SJSA1 (cell line): ENCODE results near the gene KRTAP17-1. TPM values are rescaled to one million over a fixed set of nuclear protein-coding genes. Genes with fewer than 3 reads are reported as not detected.

Experiments used
- DNase-seq, 2 experiments: peaks; one replicate each; pipeline ENCODE4 v3.0.0-alpha.2; 2015 to 2020; ENCODE audit warnings: low spot score in 2 of 2, low read depth in 1 of 2
- H3K27ac ChIP-seq: fragments of 250-450 bp; sonication (Bioruptor Pico); 2 replicates; pipeline ENCODE4 v1.5.1; 2020; ENCODE audit warnings: mild to moderate bottlenecking, moderate library complexity
- H3K27me3 ChIP-seq: fragments of 250-450 bp; sonication (Bioruptor Pico); replicated peaks from 2 replicates; pipeline ENCODE4 v1.5.1; 2020; ENCODE audit warnings: mild to moderate bottlenecking, moderate library complexity
- H3K36me3 ChIP-seq: fragments of 250-450 bp; sonication (Bioruptor Pico); 2 replicates; pipeline ENCODE4 v1.5.1; 2020; ENCODE audit warnings: mild to moderate bottlenecking
- H3K4me1 ChIP-seq: fragments of 250-450 bp; sonication (Bioruptor Pico); replicated peaks from 2 replicates; pipeline ENCODE4 v1.6.1; 2021; ENCODE audit warnings: mild to moderate bottlenecking
- H3K4me3 ChIP-seq: fragments of 250-450 bp; sonication (Bioruptor Pico); 2 replicates; pipeline ENCODE4 v1.5.1; 2020; ENCODE audit warnings: mild to moderate bottlenecking
- H3K9me3 ChIP-seq: fragments of 250-450 bp; sonication (Bioruptor Pico); replicated peaks from 2 replicates; pipeline ENCODE4 v1.5.1; 2020; ENCODE audit warnings: mild to moderate bottlenecking
- total RNA-seq: library from RNA; depleted of rRNA; stranded (reverse); fragments of >200 nt; shearing (Covaris generic); gene quantifications from 2 replicates; pipeline ENCODE4 v1.2.3, GENCODE V29; 2014

KRTAP17-1 gene
- total RNA-seq, 1 experiment from 2014 or later = not detected

DNA sequence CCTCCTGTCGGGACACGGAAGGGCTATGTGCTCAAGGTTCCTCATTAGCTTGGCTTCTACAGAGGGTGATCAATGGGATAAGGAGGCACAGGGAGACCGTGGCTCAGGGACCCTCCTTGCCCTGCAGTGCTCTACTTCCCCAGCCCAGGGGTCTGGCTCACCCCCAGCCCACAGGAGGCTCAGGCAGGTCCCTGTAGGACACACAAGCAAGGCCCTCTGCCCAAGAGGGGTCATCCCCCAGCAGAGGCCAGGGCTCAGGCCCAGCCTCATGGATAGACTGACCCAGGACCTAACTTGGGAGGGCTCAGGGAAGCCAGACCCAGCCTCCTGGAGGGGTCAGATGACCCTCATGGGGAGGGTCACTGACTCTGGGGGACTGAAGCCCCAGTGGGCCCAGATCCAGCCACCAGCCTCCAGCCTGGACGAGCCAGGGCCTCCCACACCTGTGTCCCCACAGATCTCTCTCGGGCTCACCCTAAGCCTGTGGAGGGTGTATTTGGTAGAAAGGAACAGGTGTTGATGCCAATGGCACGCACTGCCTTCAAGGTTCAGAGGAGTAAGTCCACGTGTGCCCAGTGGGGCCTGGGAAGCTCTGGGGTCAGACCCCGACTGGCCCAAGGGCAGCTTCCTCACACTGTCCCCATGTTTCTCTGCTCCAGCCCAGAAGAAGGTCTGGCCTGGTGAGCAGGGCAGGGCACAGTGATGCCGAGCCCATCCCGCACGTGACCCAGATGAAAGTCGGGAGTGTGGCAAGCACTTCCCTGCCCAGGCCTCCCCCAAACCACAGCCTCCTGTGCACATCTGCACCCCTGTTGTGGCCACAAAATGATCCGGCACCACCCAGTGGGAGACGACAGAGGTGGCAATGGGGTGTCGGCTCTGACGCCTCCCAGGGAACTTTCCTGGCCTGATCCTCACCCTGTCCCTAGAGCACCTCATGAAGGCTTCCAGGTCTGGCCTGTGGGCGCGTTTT lies 10.9 kb upstream of the KRTAP17-1 start:
- H3K9me3 ChIP-seq = no peaks in the 10 kb centered on the region
- no peaks in the 10 kb centered on the region for H3K36me3 ChIP-seq
- no peak overlapping the region for H3K4me3 ChIP-seq
- H3K27me3 ChIP-seq = no peaks in the 10 kb centered on the region
- H3K4me1 ChIP-seq = 0 out of 2 replicates have a peak, but pooled peaks cover 5% of the 10 kb centered on the region
- DNase-seq = peak in 1 of 2 experiments; percentile 31
- no peak overlapping the region for H3K27ac ChIP-seq

DNA sequence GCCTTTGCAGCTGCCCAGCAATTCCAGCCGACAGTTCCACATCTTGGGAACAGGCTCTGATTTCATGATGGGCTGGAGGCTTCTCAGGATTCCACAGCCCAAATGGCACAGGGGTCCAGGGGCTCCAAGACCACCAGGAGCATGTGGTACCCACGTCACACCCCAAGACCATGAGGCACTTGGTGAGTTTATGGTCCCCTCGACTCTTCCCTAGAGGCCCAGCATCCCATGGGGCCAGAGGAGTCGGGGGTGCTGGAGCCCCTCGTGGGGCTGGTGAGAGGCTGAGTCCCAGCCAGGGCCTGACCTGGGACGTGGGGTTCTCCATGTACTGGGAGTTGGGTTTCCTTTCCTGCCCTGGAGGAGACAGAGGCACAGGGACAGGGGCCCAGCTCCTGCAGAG lies 10.1 kb upstream of the KRTAP17-1 start:
- Histone ChIP-seq H3K27me3 (no peaks in the 10 kb centered on the region), H3K4me1 (0 out of 2 replicates have a peak, but pooled peaks cover 5% of the 10 kb centered on the region), H3K36me3 (no peaks in the 10 kb centered on the region), H3K27ac (no peak overlapping the region), H3K9me3 (no peaks in the 10 kb centered on the region), H3K4me3 (no peak overlapping the region)
- peak in 1 of 2 experiments; percentile 29 for DNase-seq

DNA sequence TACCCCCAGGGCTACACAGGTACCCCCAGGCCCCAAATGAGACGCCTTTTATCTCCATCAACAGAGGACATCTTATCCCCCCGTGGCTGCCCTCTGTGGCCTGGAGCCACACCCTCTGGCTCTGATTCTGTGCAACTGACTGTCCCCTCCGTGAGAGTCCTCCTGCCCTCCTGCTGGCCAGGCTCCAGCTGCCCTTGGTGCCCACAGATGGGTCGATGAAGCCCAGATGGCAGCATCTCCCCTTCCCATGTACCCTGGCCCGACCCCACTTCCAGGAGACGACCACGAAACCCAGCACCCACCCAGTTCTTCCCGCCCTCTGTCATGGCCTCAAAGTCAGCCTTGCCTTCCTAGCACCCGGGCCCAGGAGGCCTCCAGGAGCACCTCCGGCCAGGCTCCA lies 9.6 kb upstream of the KRTAP17-1 start:
- Histone ChIP-seq H3K36me3 (no peaks in the 10 kb centered on the region), H3K27me3 (no peaks in the 10 kb centered on the region), H3K4me3 (no peak overlapping the region), H3K27ac (no peak overlapping the region), H3K9me3 (no peaks in the 10 kb centered on the region), H3K4me1 (0 out of 2 replicates have a peak, but pooled peaks cover 5% of the 10 kb centered on the region)
- DNase-seq = no peak

DNA sequence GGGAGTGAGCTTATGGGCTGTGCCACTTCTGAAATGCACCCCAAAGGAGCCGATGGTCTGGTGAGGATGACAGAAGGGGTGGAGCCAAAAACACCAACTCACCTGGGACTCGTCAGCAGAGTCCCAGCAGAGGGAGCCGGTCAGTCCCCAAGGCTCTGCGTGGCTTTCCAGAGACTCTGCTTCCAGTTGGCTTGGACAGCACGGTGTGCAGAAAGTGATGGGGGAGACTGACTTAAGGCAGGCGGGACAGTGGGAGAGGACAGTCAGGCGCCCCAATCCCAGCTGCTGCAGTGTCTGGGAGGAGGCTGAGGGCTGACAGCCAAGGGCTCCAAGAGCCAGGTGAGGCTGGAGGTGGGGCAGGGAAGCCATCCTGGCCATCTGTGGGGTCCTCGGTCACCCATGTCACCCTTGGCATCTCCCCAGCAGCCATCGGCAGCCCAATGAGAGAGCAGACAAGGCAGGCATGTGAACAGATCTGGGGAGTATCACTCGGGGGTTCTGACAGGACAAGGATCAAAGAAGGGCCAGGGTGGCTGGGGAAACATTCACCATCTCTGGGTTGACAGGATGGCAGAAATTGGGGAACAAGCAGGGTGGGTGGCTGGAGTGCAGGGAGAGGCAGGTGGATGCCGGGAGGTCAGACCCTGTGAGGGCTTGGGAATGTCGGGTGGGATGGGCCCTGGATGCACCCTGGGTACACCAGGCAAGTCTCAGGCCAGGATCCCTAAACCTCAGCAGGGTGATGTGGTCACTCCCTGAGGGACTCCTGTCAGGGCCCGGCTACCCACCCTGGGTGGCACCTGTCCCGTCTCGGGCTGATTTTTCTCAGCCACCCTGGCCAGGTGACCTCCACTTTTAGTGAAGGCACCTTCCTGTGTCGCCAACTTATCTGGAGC lies 8.9 kb upstream of the KRTAP17-1 start:
- Histone ChIP-seq H3K36me3 (no peaks in the 10 kb centered on the region), H3K27ac (no peak overlapping the region), H3K27me3 (no peaks in the 10 kb centered on the region), H3K9me3 (0 out of 2 replicates have a peak, but pooled peaks cover 2% of the 10 kb centered on the region), H3K4me3 (no peak overlapping the region), H3K4me1 (0 out of 2 replicates have a peak, but pooled peaks cover 4% of the 10 kb centered on the region)
- DNase-seq = peak in 1 of 2 experiments; percentile 34

DNA sequence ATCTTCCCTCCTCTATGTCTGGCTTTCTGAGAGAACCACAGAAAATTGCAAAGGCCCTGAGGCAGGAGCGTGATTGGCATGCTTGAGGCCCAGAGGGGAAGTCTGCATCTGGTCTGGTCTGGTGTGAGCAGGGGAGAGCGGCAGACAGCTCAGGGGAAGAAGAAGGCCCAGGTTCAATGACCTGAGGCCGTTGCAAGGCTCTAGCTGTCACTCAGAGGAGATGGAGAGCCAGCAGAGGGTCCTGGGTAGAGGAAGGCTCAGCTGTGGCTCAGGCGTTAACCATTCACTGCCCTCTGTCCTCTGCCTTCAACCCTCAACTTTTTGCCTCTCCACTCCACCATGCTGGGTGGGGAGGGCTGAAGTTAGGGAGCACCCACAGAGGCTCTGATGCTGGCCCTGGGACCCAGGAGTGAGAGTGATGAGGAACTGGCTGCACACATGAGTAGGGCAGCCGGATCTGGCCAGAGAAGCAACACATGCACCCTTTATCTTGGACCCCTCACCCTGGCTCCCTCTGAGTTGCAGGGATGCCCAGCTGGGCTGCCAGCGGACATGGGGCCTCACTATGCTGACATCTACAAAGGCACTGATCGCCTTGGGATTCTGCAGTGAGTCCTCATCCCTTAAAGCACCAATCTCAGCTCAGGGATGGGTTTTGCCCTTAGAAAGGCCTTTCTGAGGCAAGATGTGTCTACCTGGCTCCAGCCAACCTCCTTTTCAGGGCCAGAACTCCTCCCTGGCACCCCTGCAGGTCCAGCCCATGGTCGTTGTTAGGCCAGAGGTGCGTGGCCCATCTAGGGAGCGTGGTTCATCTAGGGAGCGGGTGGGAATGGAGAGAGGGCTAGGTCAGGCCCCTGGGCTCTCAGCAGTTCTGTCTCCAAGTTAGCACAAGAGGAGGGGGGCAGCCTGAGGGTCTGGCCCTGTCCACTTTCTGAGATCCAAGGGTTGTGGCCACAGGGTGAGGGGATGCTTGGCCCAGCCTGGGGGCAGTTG lies 7.7 kb upstream of the KRTAP17-1 start:
- no peak overlapping the region for H3K4me3 ChIP-seq
- DNase-seq = no peak
- H3K27ac ChIP-seq = no peak overlapping the region
- H3K9me3 ChIP-seq = 0 out of 2 replicates have a peak, but pooled peaks cover 2% of the 10 kb centered on the region
- H3K27me3 ChIP-seq = no peaks in the 10 kb centered on the region
- H3K4me1 ChIP-seq = no peaks in the 10 kb centered on the region
- no peaks in the 10 kb centered on the region for H3K36me3 ChIP-seq

DNA sequence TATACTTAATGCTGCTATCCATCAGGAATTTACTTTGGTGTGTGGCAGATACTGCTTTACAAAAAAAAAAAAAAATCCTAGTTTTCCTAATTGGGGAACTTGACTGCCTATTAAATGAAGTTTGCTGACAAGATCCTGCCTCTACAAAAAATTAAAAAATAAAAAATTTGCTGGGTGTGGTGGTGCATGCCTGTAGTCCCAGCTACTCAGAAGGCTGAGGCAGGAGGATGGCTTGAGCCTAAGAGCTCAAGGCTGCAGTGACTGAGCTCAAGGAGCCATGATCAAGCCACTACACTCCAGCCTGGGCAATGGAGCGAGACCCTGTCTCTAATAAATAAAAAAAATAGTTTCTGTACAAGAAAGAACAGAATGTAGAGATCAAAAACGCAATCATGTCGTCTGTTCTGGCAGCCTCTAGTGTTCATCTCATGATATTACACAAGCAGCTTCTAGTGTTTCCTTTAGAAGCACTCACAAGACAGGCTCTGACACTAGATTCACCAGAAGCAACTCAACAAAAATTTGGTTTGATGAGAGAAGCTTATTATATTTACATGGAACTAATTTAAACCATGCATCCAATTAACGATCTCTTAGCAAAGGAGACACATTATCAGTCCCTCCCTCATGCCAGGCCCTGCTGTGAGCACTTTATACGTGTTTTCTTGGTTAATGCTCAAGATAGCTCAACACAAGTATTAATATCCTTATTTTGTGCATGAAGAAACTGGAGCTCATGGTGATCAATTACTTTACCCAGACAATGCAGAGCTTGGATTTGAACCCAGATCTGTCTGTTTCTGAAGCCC lies 6.8 kb upstream of the KRTAP17-1 start:
- Histone ChIP-seq H3K4me1 (no peaks in the 10 kb centered on the region), H3K27ac (no peak overlapping the region), H3K27me3 (no peaks in the 10 kb centered on the region), H3K36me3 (no peaks in the 10 kb centered on the region), H3K4me3 (no peak overlapping the region), H3K9me3 (0 out of 2 replicates have a peak, but pooled peaks cover 2% of the 10 kb centered on the region)
- peak in 1 of 2 experiments; percentile 54 for DNase-seq

DNA sequence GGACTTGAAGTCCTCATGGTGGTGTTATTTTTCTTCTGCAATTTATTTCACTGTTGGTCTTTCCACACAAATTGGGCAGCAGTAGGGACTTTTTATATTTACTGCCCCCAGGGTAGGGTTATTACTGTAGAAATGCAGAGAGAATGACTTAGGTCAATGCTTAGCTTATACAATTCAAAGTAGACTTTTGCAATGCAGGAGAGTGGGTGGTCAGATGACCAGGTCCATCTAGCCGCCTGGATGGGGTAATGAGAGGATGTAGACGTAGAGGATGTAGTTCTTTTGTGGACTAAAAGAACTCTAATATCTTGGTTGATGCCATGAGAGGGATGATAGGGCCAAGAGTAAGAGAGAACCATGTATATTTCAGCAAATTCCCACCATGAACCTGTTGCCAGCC lies 2.7 kb upstream of the KRTAP17-1 start:
- no peak overlapping the region for H3K27ac ChIP-seq
- no peaks in the 10 kb centered on the region for H3K36me3 ChIP-seq
- H3K27me3 ChIP-seq = no peaks in the 10 kb centered on the region
- no peak for DNase-seq
- H3K9me3 ChIP-seq = 0 out of 2 replicates have a peak, but pooled peaks cover 2% of the 10 kb centered on the region
- H3K4me3 ChIP-seq = no peak overlapping the region
- no peaks in the 10 kb centered on the region for H3K4me1 ChIP-seq

DNA sequence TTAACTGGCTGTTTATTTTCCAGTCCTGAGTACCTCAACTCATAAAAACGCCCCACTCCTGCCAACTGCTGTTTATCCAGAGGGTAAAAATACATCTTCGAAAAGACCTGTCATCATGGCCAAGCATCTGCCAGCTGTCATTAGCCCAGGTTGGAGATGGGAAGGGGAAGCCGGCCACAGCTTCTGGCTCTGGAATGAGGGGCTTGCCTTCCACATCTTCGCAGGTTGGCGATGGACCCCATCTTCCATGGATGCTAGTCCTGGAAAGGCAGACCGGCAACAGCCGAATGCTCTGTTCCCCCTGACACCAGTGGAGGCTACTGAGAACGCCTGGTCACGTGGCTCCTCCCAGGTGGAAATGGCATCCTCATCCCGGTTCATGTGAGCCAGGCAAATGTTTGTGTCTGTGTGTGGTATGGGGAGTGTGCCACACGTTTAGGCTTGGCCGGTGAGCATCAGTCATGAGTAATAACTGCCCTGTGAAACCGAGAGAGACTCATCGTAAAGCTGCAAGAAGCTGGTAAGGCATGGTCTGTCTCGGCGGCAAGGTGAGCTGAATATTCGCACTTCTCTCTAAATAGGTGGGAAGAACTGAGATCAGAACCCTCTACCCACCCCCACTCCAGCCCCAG lies 420 bp upstream of the KRTAP17-1 start:
- Histone ChIP-seq H3K27ac (no peak overlapping the region), H3K27me3 (no peaks in the 10 kb centered on the region), H3K9me3 (0 out of 2 replicates have a peak, but pooled peaks cover 2% of the 10 kb centered on the region), H3K36me3 (no peaks in the 10 kb centered on the region), H3K4me3 (no peak overlapping the region), H3K4me1 (no peaks in the 10 kb centered on the region)
- no peak for DNase-seq

DNA sequence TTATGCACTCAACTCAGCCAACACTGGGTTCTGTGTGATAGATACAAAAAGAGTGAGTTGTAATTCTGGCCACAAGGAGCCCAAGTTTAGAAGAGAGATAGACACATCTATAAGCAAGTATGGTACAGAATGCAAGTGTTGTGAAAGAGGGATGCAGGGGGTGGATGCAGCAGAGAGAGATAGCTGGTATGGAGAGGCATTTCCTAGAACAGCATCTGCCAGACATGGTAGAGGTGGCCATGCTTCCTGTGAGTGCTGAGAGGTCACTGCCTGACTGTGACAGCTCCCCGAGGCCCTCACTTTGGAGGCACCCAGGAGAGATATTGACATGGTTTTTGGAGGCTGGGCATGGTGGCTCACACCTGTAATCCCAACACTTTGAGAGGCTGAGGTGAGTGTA lies 4.4 kb downstream of the KRTAP17-1 start:
- Histone ChIP-seq H3K9me3 (no peaks in the 10 kb centered on the region), H3K27ac (no peak overlapping the region), H3K27me3 (no peaks in the 10 kb centered on the region), H3K4me1 (peaks cover 9% of the 10 kb centered on the region; the same call in 1 of the 2 replicates), H3K4me3 (no peak overlapping the region), H3K36me3 (no peaks in the 10 kb centered on the region)
- no peak for DNase-seq

DNA sequence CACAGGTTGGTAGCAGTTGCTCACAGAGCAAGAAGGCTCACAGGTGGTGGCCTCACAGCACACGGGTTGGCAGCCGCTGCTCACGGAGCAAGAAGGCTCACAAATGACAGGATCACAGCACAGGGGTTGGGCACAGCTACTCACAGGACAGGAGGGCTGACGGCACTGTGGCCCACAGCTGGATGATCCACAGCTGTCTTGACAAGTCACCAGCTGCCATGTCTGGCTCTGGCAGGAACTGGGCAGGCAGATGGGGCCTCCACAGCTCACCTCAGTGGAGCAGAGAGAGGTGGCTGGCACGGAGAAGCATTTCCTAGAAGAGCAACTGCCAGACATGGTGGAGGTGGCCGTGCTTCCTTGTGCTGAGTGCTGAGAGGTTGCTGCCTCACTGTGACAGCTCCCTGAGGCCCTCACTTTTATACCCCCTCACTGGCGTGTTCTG lies 6.6 kb downstream of the KRTAP17-1 start, which contains the start of gene KRTAP16-1:
Gene KRTAP16-1, minus strand, starts transcription at position 392 of the 442 bp plus-strand sequence. Its CDS starts 56 bp downstream, at position 336.
- Histone ChIP-seq H3K4me3 (no peak within 1 kb of the TSS), H3K9me3 (no peaks in the 10 kb centered on the region), H3K36me3 (no peaks in the 10 kb centered on the region), H3K27ac (no peak within 1 kb of the TSS), H3K4me1 (peaks cover 9% of the 10 kb centered on the region; the same call in 1 of the 2 replicates), H3K27me3 (no peaks in the 10 kb centered on the region)
- no peak for DNase-seq

DNA sequence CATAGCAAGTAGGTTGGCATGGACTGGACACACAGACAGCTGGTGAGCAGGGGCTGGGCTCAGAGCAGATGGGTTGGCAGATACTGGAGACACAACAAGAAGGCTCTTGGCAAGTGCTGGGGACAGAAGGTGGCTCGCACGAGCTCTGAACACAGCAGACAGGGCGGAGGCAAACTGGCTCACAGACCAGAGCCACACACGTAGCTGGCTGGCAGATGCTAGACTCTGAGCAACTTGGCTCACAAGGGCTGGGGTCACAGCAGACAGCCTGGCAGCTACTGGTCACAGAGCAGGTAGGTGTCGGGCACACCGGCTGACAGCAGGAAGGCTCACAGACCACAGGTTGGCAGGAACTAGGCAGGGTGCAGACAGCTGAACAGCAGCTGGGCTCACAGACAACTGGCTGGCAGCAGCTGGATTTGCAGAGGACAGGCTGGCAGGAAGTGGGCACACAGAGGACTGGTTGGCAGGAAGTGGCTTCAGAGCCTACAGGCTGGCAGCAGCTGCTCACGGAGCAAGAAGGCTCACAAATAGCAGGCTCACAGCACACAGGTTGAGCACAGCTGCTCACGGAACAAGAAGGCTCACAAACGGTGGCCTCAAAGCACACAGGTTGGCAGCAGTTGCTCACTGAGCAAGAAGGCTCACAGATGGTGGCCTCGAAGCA lies 7.1 kb downstream of the KRTAP17-1 start:
- H3K4me3 ChIP-seq = no peak overlapping the region
- no peaks in the 10 kb centered on the region for H3K36me3 ChIP-seq
- H3K4me1 ChIP-seq = peaks cover 9% of the 10 kb centered on the region; the same call in 1 of the 2 replicates
- H3K9me3 ChIP-seq = no peaks in the 10 kb centered on the region
- DNase-seq = no peak
- H3K27me3 ChIP-seq = no peaks in the 10 kb centered on the region
- no peak overlapping the region for H3K27ac ChIP-seq
